AG20443 (cell line): ENCODE results near the gene CA6.
"Not testable (repeated sequence)": the region's sequence is repeated elsewhere in the genome, so short reads cannot be mapped to it uniquely, and the experiment has no call there.

Source experiments
- DNase-seq: peaks from one replicate; pipeline ENCODE4 v3.0.0; 2012; ENCODE audit warnings: low spot score, mixed read lengths

CA6 gene

DNA sequence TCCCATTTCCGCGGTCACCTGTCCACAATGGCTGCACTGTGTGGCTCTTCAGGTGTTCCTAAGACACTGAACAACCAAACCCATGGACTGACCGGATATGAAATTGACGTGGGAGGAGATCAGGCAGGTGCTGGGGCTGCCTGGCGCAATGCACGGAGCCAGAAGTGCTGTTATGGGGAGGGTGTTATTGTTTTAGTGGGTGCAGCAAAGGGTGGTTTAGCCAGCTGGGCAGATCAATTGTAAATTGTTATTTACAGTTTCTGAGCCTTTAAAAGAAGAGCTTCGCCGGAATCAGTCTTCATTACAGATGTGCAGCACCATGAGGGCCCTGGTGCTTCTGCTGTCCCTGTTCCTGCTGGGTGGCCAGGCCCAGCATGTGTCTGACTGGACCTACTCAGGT, at the start of gene CA6:
TSS of gene CA6 (plus strand) at position 301 of the 400 bp plus-strand sequence. CDS start at position 320, 19 bp downstream.
- DNase-seq, result no peak

DNA sequence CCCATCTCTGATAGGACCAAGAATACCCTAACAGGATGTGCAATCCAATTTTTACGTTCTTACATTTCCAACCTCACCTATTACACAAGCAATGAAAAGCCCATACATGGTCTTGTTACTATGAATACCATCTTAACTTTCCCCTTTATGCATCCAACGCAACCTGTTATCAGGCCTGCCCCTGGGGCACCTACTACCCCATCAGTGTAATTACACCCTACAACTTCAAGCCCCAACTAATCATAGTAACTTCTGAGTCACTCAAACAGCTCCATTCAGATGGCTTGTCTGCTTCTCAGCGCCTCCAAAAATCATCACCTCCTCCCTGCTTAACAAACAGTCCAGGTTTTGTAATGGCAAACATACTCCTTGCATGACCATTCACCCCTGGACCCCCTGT, 48.9 kb upstream of the CA6 start:
- DNase-seq, result not testable (repeated sequence)

DNA sequence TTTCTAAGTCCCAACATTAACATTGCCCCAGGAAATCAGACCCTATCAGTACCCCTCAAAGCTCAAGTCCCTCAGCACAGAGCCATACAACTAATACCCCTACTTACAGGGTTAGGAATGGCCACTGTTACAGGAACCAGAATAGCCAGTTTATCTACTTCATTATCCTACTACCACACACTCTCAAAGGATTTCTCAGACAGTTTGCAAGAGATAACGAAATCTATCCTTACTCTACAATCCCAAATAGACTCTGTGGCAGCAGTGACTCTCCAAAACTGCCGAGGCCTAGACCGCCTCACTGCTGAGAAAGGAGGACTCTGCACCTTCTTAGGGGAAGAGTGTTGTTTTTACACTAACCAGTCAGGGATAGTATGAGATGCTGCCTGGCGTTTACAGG, 48.2 kb upstream of the CA6 start:
- not testable (repeated sequence) for DNase-seq

DNA sequence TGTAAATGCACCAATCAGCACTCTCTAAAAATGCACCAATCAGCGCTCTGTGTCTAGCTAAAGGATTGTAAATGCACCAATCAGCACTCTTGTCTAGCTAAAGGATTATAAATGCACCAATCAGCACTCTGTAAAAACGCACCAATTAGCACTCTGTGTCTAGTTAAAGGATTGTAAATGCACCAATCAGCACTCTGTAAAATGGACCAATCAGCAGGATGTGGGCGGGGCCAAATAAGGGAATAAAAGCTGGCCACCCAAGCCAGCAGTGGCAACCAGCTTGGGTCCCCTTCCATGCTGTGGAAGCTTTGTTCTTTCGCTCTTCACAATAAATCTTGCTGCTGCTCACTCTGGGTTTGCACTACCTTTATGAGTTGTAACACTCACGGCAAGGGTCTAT, 47.2 kb upstream of the CA6 start:
- DNase-seq, result not testable (repeated sequence)

DNA sequence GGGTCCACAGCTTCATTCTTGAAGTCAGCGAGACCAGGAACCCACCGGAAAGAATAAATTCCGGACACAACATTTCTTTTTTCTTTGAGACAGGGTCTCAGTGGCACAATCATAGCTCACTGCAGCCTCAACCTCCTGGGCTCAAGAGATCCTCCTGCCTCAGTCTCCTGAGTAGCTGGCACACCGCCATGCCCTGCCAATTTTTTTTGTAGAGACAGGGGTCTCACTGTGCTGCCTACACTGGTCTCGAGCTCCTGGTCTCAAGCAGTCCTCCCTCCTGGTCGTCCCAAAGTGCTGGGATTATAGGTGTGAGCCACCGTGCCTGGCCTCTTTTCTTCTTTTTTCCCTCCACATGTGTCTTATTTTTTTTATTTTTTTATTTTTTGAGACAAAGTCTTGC, 46.6 kb upstream of the CA6 start:
- DNase-seq, result no peak

DNA sequence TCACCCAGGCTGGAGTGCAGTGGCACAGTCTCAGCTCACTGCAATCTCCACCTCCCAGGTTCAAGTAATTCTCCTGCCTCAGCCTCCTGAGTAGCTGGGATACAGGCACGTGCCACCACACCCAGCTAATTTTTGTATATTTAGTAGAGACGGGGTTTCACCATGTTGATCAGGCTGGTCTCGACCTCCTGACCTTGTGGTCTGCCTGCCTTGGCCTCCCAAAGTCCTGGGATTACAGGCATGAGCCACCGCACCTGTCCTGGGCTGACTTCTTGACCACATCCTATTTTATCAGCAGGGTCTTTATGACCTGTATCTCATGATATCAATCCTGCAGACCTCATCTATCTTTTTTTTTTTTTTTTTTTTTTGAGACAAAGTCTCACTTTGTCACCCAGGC, 45.0 kb upstream of the CA6 start:
- not testable (repeated sequence) for DNase-seq

DNA sequence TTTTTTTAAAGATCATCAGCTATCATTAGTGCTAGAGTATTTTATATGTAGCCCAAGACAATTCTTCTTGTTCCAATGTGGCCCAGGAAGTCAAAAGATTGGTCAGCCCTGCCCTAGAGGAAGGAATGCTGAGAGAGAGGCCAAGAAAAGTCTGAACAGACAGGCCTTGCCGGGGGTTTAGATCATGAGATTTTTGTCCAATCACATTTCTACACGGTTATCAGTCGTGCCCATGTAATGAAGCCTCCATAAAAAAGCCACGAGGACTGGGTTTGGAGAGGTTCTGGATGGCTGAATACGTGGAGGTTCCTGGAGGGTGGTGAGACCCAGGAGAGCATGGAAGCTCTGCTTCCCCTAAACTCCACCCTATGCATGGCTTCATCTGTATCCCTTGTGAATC, 42.9 kb upstream of the CA6 start:
- peak; percentile 28 for DNase-seq

DNA sequence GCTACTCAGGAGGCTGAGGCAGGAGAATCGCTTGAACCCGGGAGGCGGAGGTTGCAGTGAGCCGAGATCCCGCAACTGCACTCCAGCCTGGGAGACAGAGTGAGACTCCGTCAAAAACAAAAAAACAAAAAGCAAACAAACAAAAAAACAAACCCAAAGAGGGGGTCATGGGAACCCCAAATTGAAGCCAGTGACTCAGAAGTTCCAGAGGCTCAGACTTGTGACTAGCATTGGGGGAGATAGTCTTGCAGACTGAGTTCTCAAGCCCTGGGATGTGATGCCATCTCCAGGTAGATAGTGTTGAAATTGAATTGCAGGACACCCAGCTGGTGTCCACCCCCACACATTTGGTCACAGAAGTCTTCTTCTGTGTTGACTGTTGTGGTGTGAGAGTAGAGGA, 42.3 kb upstream of the CA6 start:
- no peak for DNase-seq

DNA sequence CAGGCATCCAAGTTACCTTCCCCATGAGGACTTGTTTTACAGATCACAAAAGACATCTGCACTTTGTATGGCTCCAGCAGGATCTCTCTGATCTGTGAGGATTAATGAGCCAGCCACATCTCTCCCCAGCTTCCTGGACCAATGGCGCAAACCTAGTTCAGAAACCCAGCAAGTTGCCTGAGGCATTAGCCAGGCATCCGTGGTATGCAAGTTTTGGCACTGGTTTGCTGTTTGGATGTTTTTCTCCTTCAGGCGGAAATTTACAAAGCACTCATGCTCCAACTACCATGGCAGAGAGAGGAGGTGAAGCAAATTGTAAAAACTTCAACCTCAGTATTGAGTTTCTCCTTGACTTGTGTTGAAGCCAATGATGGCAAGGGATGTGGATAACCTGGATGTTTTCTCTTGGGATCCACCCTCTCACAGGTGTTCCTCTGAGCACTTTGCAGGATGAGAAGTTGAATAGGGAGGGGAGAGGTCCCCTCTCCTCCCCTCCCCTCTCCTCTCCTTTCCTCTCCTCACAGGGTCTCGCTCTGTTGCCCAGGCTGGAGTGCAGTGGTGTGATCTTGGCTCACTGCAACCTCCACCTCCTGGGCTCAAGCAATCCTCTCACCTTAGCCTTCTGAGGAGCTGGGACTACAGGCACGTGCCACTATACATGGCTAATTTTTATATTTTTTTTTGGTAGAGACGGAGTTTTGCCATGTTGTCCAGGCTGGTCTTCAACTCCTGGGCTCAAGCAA, 41.6 kb upstream of the CA6 start:
- peak; percentile 93 for DNase-seq

DNA sequence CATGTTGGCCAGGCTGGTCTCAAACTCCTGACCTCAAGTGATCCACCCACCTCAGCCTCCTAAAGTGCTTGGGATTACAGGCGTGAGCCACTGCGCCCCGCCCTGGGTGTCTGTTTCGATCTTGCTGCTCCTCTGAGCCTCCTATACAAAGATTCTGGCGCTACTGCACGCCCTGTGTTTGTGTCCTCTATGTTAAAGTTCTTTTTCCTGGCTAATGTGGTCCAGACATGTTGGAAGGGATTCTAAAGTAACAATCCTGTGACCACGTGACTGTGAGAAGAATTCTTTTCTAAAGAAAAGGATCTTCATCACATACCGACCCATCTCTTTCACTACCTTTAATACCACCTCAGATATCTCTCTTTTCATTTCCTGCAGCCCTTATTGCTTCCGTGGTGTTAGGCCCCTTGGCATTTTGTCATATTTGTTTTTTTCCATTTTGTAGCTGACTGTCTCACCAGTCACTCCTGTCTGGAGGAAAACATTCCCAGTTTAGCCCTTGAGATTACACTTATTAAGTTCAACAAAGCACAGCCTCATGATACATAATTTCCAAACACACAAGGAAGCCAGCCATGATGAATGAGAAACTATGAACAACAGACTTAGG, 40.0 kb upstream of the CA6 start:
- peak; percentile 54 for DNase-seq

DNA sequence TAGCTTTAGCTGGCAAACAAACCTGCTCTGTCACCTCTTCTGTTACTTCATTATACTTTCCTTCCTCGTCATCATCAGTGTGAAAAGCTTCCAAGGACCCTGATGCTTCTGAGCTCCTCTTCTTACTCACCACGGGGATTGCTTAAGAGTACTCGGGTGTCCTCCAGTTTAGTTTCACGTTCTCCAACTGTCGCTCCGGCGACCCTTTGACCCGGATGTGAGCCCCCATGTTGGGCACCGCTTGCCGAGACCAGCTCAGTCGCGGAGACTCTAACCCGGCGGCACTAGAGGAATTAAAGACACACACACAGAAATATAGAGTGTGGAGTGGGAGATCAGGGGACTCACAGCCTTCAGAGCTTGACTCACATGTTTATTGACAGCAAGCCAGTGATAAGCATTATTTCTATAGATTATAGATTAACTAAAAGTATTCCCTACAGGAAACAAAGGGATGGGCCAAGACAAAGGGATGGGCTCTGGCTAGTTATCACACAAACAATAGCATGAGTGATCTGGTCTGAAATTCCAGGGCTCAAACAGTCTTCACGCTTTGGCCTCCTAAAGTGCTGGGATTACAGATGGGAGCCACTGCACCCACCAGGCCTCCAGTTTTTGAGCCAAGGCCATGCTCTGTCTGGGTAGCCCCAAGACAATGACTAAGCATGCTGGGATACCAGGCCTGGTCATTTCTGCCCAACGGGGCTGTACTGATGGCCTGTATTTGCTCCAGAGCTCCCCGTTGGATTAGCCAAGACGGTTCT, 37.1 kb upstream of the CA6 start:
- DNase-seq, result no peak

DNA sequence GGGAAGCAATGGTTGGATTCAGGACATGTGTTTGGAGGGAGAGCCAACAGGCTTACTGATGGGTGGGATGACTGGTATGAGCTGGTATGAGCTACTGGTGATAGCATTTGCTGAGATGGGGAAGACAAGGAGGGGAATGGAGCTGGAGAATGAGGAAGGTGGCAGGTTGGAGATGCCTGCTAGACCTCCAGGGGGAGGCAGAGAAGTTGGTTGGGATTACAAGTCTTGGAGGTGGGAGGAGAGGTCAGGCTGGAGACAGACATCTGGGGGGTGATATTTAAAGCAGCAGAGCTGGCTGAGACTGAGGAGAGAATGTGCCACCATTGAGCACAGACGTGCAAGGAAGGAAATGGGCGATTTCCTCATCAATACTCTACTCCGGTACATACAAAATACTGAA, 35.3 kb upstream of the CA6 start:
- no peak for DNase-seq

DNA sequence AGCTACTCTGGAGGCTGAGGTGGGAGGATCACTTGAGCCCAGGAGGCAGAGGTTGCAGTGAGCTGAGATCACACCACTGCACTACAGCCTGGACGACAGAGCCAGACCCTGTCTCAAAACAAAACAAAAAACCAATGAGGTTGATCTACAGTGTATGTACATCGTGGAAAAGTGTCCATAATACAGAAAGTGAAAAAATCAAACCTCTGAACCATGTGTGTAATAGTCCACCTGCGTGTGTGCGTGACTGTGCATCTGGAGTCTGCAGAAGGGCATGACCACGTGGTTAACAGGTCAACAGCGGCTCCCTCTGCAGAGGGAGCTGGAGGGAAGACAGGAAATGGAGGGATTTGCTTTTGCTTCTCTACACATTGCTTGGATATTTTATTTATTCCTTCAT, 34.8 kb upstream of the CA6 start:
- no peak for DNase-seq

DNA sequence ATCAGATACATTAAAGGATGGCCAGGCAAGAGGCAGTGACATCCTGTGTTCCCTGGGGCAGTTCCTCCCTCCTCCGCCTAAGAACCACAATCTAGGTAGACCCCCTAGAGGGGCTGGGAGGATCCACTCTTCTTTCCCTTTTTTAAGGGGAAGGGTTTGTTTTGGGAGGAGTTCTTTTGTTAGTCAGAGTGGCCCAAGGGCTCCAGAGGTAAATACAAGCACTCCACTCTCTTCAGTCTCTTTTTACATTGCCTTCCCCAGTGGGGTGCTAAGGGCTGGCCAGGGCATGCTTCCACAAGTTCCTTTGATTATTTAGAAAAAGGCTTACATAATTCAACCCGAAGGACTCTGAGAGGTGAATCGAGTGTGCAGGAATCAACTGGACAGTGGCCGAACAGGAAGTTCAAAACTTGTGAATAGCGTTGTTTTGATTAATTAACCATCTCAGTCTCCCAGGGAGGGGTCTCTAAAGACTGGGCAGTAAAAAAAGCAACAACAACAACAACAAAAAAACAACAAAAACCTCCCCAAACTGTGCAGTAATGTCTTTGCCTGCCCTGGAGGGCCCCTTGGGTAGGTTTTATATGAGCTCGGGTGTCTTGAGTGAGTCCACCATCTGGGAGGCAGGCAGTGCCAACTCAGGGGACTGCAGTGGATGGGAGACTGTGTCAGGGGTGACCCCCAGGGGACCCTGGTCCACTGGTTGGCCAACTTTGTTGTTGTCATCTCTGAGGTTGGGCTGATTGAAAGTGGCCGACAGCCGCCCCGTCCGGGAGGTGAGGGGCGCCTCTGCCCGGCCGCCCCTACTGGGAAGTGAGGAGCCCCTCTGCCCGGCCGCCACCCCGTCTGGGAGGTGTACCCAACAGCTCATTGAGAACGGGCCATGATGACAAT, 34.0 kb upstream of the CA6 start:
- no peak for DNase-seq

DNA sequence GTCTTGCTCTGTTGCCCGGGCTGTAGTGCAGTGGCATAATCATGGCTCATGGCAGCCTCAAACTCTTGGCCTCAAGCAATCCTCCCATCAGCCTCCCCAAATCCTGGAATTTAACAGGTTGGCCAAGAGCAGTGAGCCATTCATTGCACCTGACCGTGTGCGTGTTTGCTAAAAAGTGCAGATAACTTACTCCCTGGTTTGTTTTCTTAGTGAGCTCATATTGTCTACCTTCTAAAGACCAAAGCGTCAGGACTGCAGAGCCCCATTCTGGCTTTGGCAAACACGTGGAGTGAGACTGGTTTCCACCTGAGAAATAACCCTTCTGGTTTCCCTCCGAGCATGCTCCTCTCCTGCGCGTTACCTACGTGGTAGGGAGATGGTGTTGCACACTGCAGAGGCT, 32.2 kb upstream of the CA6 start:
- DNase-seq, result no peak

DNA sequence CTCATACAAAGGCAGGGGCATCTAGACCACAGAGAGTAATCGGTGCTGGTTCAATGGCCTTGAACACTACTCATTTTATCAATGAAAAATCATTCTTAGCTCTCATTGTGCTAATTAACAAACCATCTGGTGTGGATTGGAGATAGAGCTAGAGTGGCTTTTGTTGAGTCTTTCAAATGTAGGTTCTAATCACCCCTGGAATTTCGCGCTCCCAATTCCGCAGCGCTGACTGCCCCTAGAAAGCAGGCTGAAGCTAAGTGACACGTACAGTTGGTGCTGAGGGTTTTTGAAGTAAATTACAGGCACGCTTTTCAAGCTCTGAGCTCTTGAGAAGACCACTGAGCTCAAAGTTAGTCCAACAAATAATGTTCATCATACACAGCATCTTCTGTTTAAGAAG, 31.2 kb upstream of the CA6 start:
- DNase-seq, result no peak

DNA sequence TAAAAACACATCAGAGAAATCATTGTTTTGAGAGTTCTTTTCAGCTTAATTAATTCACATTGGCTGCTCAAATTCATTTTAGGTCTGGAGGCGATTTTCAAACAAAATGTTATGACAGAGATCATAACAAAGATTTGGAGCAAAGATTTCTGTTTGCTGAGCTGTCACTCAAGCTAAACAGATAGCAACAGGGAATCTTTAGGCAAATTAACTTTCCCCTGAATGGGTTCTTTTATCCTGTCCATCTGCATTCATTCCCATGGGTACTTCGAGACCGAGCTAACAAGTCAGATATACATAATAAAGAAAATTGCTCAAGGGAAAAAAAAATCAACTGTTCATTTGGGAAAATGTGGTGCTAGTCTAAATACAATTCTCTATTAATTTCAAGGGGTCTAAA, 30.2 kb upstream of the CA6 start:
- no peak for DNase-seq

DNA sequence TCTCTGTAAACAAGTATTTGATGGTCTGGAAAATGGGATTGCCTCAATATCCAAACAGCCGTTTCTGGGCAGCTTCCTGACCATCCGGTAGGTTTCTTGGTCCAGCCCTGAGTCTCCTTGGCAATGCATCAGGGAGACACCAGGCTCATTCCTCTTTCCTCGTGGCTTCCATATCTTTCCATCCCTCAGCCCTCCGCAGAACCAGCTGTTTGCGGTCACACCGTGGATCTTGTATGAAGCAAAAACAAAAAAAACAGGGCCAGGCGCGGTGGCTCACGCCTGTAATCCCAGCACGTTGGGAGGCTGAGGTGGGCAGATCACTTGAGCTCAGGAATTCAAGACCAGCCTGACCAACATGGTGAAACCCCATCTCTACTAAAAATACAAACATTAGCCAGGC, 28.1 kb upstream of the CA6 start:
- not testable (repeated sequence) for DNase-seq

DNA sequence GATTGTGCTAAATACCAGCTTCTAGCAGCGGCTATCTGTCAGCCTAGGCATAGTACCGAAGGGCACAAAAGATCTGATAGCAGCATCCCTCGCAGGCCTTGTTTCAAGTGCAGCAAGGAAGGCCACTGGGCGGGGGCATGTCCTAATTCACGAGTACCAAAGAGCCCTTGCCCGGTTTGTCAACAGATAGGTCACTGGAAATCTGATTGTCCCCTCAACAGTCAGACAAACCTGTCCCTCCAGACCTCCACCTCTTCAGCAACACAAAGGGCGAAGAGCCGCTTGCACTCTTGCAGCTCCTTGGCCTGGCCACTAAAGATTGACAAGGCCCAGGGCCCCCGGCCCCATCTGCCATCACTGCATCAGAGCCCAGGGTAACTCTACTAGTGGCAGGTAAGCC, 22.7 kb upstream of the CA6 start:
- DNase-seq, result no peak

DNA sequence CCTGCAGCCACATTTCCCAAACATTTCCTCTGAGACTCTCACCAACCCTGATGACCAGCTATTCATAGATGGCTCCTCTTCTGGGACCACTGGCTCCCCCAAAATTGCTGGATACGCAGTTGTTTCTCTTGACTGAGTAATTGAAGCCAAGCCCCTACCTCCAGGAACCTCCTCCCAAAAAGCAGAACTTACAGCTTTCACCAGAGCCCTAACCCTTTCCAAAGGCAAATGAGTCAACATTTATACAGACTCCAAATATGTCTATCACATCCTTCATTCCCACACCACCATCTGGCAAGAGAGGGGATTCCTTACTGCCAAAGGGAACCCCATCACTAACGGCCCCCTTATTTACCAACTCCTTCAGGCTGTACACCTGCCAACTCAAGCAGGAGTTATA, 20.3 kb upstream of the CA6 start:
- DNase-seq, result no peak

DNA sequence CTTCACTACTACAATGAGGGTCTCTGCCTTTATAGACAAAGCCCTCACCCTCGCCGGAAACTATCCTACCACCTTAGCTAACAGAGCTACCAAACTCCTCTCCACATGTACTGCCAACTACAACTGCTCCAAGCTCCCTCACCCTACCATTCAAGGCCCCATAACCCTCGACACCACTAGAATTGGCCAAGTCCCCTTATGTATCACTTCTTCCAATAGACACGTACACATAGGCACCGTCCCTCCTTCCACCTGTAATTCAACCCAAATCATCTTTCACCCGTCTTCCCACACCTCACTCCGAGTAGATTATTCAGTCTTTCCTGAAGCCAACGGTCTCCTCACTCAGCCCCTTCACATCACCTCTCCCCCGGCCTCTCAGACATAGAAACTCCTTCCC, 19.7 kb upstream of the CA6 start:
- no peak for DNase-seq
